WERI-Rb-1 (cell line): ENCODE data around the gene YARS1.

ENCODE experiments used
- DNase-seq: peaks from one replicate; pipeline ENCODE4 v3.0.0-alpha.2; 2020
- H3K27ac ChIP-seq: fragments of 250-450 bp; sonication (Bioruptor Pico); 2 replicates; pipeline ENCODE4 v1.5.1; 2020; ENCODE audit warnings: mild to moderate bottlenecking, moderate library complexity
- H3K27me3 ChIP-seq: fragments of 250-450 bp; sonication (Bioruptor Pico); 2 replicates; pipeline ENCODE4 v1.5.1; 2021; ENCODE audit warnings: mild to moderate bottlenecking, low read depth, moderate library complexity; ENCODE audit not compliant: insufficient read depth, severe bottlenecking
- H3K36me3 ChIP-seq: fragments of 250-450 bp; sonication (Bioruptor Pico); 2 replicates; pipeline ENCODE4 v1.5.1; 2020; ENCODE audit warnings: mild to moderate bottlenecking, moderate library complexity
- H3K4me3 ChIP-seq: 2 replicates; pipeline ENCODE4 v1.5.1; 2011; ENCODE audit warnings: low read depth, mild to moderate bottlenecking, control low read depth, low read length
- H3K9me3 ChIP-seq: fragments of 250-450 bp; sonication (Bioruptor Pico); 2 replicates; pipeline ENCODE4 v1.5.1; 2021; ENCODE audit warnings: mild to moderate bottlenecking, moderate library complexity; ENCODE audit not compliant: severe bottlenecking
- TF ChIP-seq, protein P1 (sequence below): IDR thresholded peaks from 2 replicates; pipeline ENCODE4 v1.5.1; 2011; ENCODE audit warnings: low read depth, mild to moderate bottlenecking, control low read depth, inconsistent platforms, low read length

YARS1 gene

DNA sequence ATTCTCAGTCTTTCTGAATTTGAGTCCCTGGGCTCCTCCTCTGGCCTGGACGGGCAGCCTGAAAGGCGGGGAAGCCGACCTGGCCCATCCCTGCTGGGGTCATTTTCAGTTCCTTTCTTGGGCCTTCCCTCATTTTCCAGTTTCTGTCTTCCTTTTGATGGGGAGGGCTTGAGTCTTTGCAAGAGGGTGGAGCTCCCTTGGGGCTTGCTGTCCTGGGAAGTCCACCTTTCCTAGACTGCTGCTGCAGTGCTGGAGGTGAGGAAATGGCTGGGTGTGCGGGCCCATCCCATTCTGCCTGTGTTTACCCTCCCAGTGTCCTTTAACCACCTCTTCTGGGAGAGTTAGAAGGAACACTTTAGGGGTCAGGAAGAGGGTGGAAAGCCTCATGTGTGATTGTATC is 74.2 kb downstream of the YARS1 start:
- no peak overlapping the region for H3K4me3 ChIP-seq
- H3K27me3 ChIP-seq: no peaks in the 10 kb centered on the region
- H3K27ac ChIP-seq: peak overlapping the region; percentile 74
- no peak for DNase-seq
- TF ChIP-seq, protein P1, sequence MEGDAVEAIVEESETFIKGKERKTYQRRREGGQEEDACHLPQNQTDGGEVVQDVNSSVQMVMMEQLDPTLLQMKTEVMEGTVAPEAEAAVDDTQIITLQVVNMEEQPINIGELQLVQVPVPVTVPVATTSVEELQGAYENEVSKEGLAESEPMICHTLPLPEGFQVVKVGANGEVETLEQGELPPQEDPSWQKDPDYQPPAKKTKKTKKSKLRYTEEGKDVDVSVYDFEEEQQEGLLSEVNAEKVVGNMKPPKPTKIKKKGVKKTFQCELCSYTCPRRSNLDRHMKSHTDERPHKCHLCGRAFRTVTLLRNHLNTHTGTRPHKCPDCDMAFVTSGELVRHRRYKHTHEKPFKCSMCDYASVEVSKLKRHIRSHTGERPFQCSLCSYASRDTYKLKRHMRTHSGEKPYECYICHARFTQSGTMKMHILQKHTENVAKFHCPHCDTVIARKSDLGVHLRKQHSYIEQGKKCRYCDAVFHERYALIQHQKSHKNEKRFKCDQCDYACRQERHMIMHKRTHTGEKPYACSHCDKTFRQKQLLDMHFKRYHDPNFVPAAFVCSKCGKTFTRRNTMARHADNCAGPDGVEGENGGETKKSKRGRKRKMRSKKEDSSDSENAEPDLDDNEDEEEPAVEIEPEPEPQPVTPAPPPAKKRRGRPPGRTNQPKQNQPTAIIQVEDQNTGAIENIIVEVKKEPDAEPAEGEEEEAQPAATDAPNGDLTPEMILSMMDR: no peak
- H3K36me3 ChIP-seq: no peaks in the 10 kb centered on the region; the same call in 1 of the 2 replicates
- no peaks in the 10 kb centered on the region for H3K9me3 ChIP-seq

GRCh38 chr1:32742199-32742947 is 74.8 kb downstream of the YARS1 start:
- peak overlapping the region; percentile 74 for H3K27ac ChIP-seq
- peak; percentile 35 for DNase-seq

DNA sequence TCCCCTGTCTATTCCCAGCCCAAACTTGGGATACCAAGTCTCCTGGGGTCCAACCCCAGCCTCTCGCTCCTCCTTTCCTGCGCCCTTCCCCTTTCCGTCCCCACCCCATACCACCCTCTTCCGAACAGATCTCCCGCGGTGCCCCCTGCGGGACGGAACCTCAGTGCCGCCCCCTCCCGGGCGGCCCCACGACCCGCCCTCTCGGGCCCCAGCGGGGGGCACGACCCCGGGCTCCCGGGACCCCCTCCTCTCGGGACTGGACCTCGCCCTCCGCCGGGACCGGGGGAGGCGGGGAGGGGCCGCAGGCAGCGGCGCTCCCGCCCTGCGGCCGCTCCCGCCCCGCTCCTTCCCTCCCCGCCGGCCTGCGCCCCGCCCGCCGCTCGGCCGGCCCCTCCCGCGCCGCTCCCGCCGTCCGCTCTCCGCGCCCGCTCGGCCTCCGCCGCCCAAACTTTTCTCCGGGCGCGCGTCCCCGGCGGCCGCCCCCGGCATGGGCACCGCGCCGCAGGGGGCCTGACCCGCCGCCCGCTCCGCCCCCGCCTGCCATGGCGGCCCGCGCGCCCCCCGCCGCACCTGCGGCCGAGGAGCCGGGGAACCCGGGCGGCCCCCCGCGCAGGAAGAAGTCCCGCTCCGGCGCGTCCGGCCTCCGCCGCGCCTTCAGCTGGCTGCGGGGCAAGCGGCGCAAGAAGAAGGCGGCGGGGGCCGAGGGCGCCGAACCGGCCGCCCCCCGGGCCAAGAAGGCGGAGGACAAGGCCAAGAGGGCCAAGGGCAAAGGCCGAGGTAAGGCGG is 75.6 kb downstream of the YARS1 start:
- Histone ChIP-seq H3K4me3 (peak overlapping the region; percentile 68), H3K27me3 (no peaks in the 10 kb centered on the region), H3K9me3 (no peaks in the 10 kb centered on the region), H3K27ac (peak overlapping the region; percentile 74), H3K36me3 (no peaks in the 10 kb centered on the region; the same call in 1 of the 2 replicates)
- DNase-seq: peak; percentile 43
- TF ChIP-seq, protein P1: peak; percentile 60

More at GRCh38 chr1:32742199-32742947, 74.8 kb downstream of the YARS1 start:
- Histone ChIP-seq H3K9me3 (no peaks in the 10 kb centered on the region), H3K4me3 (peak overlapping the region; percentile 68), H3K36me3 (no peaks in the 10 kb centered on the region; the same call in 1 of the 2 replicates), H3K27me3 (no peaks in the 10 kb centered on the region)
- TF ChIP-seq, protein P1: no peak

- TF ChIP-seq, protein P1: no peak
- H3K27ac ChIP-seq: peak overlapping the region; percentile 50
- no peak for DNase-seq
Observed at GRCh38 chr1:32741059-32741412, 76.1 kb downstream of the YARS1 start.

GRCh38 chr1:32736812-32737791 is 80.1 kb downstream of the YARS1 start:
- Histone ChIP-seq H3K27ac (no peak overlapping the region), H3K36me3 (no peaks in the 10 kb centered on the region), H3K27me3 (no peaks in the 10 kb centered on the region), H3K4me3 (no peak overlapping the region), H3K9me3 (no peaks in the 10 kb centered on the region)
- no peak for DNase-seq
- TF ChIP-seq, protein P1: no peak

More at GRCh38 chr1:32741059-32741412, 76.1 kb downstream of the YARS1 start:
- no peaks in the 10 kb centered on the region for H3K9me3 ChIP-seq
- peak overlapping the region; percentile 64 for H3K4me3 ChIP-seq
- H3K27me3 ChIP-seq: no peaks in the 10 kb centered on the region
- H3K36me3 ChIP-seq: no peaks in the 10 kb centered on the region
